Measurements from ENCODE around the gene HBS1L.

HBS1L gene

GRCh38 chr6:134999107-134999506, 55.5 kb downstream of the HBS1L start:
- DNase-seq (ENCODE audit: low spot score) = no peak

DNA sequence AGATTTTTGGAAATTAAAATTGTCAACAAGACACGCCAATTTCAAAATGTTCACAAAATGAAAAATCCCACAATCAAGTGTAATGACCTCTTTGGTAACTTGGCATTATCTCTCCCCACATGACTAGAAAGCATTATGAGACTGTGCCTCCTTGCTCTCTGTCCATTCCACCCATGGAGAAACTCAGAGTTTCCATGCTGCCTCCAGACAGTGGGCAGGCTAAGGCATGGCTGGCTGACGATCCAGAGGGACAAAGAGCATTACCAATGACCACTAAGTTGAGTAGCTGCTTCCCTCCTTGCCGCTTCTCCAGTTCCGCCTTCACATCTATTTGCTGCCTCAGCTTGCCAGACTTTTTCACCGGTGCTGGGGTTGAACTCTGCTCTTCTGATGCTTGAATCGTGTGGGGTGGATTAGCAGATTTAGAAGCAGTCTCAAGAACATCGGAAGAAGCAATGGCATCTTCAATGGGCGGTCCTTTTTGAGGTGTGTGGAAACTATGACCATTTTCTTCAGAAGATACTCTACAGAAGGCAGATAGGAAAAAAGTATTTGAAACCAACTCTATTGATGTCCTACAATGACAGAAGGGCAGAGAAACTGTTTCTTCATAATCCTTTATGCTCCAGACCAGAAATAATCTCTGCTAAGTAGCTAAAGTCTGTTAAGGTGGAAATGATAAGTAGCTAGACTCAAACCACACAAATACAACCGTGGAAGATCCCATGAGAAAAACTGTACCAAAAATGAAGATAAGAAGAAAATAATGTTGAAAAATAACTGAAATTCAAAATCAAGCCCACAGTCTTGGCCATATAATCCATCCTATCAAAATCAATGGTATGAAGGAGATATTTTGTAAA, 57.3 kb downstream of the HBS1L start:
- no peak for DNase-seq (ENCODE audit: low spot score)

DNA sequence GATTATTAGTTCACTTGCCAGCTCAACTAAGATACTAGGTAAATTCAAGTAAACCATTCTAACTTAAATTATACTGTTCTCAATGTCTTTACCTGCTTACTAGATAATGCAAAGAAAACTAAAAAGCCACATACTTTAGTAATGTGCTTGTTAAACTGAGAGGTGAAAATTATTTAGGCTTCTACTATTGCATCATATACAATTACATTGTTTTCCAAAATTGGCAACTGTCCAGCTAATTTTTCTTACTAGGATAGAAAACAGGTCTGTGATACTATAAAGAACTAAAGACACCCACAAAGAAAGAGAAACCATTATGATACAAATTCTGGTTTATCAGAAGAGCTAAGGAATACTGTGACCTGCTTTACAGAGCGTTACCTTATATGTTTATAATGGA, 59.1 kb downstream of the HBS1L start:
- no peak for DNase-seq (ENCODE audit: low spot score)

GRCh38 chr6:134994431-134994830, 60.2 kb downstream of the HBS1L start:
- DNase-seq (ENCODE audit: low spot score) = no peak

DNA sequence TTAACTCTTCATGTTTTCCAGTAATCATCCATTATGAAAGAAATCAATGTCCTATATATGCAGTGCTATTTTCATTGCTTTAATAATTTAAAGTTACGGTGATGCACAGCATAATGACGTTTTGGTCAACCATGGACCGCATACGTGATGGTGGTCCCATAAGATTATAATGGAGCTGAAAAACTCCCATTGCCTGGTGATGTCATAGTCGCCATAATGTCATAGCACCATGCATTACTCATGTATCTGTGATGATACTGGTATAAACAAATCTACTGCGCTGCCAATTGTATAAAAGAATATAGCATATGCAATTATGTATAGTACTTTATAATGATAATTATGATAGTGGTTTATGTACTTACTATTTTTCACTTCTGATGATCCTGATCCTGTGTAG, 62.5 kb downstream of the HBS1L start:
- no peak for DNase-seq (ENCODE audit: low spot score)

- DNase-seq (ENCODE audit: low spot score) = no peak
These were observed 64.4 kb downstream of the HBS1L start for GRCh38 chr6:134990262-134990661.

GRCh38 chr6:134984821-134985220, 69.8 kb downstream of the HBS1L start:
- no peak for DNase-seq (ENCODE audit: low spot score)

- no peak for DNase-seq (ENCODE audit: low spot score)
These were observed 70.8 kb downstream of the HBS1L start for GRCh38 chr6:134983823-134984222.

- DNase-seq (ENCODE audit: low spot score) = no peak
These were observed 72.5 kb downstream of the HBS1L start for GRCh38 chr6:134982161-134982560.

DNA sequence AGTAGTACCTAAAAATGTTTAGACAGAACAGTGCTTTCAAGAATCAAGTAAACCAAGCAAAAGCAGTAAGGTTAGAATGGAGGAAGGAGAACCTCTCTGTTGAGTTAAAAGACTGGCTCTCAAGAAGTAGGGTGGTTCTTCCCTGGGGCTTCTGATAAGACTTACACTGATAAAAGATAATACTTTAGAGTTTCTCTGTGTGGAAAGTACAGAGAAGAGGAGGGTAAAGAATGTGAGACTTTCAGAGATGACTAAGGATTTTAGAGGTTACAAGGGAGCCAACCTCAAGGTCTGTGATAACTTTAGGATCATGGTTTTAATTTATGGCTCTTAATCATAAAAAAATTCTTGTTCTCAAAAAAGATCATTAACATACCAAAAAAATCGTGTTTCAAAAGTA, 73.8 kb downstream of the HBS1L start:
- no peak for DNase-seq (ENCODE audit: low spot score)

GRCh38 chr6:134979142-134979541, 75.5 kb downstream of the HBS1L start:
- DNase-seq (ENCODE audit: low spot score) = no peak

GRCh38 chr6:134974370-134974769, 80.3 kb downstream of the HBS1L start:
- no peak for DNase-seq (ENCODE audit: low spot score)

GRCh38 chr6:134967711-134968110, 86.9 kb downstream of the HBS1L start:
- DNase-seq (ENCODE audit: low spot score) = no peak

DNA sequence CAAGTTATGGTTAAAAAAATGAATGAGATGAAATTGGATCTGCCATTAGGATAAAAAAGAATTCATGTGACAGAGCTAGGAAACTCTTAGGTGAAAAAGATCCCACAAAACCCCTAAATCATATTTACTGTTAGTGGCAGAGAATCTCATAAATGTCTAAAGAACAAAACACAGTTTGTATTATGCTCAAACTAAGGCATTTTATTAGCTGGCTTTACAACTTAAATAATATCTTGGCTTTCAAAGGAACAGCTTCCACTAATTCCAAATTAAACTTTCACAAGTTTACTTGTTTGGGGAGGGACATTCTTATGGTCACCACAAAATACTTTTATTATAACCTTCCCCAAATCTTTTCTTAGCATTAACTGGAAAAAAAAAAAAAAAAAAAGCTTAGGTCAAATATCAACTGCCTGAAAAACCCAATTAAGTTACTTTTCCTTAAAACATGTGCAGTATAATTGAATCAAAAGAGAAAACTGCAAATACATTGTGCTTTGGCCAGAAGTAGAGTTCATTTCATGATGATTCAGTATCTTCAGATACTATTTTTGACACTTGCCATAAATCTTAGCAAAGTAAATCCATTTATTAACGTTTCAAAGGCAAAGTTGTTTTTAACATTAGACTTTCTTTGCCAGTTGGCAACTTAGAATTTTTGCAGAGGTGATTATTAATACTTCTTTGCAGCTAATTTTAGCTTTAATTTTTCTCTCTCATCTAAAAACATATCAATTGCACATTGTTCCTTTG, 90.0 kb downstream of the HBS1L start:
- DNase-seq (ENCODE audit: low spot score) = no peak

DNA sequence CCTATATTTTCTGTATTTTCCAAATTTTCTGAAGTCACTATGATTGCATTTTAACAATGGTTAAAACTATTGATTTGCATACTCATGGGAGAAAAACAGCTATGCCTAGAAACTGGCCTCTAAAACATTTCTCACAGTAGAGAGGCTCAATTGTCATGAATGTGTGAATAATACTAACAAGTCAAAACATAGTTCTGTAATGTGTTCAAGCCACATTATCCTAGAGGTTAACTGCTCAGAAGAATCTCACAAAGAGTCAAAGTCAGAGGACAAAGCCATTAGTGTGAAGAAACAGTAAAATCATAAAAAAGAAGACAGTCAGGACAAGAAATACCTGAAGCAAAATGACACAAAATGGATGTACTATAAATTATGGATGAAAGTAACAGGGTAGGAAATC, 92.2 kb downstream of the HBS1L start:
- DNase-seq (ENCODE audit: low spot score) = no peak

DNA sequence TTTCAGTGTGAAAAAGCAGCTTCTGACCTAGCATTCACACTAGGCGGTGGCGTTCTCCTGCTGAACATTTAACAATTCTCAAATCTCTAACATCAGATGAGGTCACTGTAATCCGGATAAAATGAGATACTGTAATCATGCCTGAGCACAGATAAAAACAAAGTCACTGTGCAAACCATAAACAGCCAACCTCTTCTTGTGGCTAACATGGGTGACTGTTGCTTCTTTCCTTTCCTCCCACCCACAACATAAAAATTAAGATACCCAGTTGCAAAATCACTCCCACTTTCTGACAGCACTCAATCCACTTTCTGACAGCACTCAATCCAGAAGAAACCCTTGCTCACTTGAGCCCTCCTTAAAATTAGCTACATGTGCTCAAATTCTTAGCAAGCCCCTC, 93.3 kb downstream of the HBS1L start:
- DNase-seq (ENCODE audit: low spot score) = no peak

GRCh38 chr6:134959603-134960002, 95.0 kb downstream of the HBS1L start:
- no peak for DNase-seq (ENCODE audit: low spot score)

- DNase-seq (ENCODE audit: low spot score) = no peak
These were observed 97.9 kb downstream of the HBS1L start for GRCh38 chr6:134956676-134957075.

- no peak for DNase-seq (ENCODE audit: low spot score)
These were observed 98.6 kb downstream of the HBS1L start for GRCh38 chr6:134956032-134956431.

- no peak for DNase-seq (ENCODE audit: low spot score)
These were observed 100.2 kb downstream of the HBS1L start for GRCh38 chr6:134954272-134955000.

DNA sequence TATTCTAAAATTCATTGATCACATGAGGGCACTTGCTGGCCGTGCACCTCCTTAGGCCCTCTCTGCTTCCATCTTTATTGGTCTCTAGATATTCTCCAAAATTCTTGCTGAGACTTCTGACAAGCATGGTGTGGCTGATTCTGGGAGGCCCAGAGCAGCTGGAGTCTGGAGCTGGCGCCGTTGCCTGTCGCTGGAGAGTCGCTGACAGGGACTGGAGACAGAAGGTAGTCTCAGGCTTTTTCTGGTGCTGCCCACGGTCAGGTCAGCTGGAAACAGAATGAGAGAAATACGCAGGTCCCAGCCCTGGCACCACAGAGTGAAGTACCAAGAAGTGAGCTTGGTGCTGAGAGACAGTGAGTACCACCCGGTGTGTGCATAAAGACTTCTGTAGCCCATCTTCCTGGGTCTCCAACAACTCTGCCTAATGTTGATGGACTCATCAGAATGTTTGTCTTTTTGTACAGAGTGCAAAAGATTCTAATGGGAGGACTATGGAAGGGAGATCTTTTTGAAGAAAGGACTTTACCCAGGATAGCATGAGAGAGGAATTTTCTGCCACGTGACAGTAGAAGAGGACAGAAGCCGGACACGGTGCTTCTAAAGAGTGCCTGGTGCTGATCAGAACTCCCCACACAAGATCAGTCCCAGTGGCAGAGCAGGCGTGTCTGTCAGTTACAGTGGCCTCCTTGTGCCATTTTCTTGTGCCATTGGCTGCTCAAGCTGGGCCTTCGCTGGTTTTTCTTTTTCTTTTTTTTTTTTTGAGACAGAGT, 102.9 kb downstream of the HBS1L start:
- no peak for DNase-seq (ENCODE audit: low spot score)

GRCh38 chr6:134950482-134950881, 104.1 kb downstream of the HBS1L start:
- no peak for DNase-seq (ENCODE audit: low spot score)
